Measurements from ENCODE around the gene QRFP.

DNA sequence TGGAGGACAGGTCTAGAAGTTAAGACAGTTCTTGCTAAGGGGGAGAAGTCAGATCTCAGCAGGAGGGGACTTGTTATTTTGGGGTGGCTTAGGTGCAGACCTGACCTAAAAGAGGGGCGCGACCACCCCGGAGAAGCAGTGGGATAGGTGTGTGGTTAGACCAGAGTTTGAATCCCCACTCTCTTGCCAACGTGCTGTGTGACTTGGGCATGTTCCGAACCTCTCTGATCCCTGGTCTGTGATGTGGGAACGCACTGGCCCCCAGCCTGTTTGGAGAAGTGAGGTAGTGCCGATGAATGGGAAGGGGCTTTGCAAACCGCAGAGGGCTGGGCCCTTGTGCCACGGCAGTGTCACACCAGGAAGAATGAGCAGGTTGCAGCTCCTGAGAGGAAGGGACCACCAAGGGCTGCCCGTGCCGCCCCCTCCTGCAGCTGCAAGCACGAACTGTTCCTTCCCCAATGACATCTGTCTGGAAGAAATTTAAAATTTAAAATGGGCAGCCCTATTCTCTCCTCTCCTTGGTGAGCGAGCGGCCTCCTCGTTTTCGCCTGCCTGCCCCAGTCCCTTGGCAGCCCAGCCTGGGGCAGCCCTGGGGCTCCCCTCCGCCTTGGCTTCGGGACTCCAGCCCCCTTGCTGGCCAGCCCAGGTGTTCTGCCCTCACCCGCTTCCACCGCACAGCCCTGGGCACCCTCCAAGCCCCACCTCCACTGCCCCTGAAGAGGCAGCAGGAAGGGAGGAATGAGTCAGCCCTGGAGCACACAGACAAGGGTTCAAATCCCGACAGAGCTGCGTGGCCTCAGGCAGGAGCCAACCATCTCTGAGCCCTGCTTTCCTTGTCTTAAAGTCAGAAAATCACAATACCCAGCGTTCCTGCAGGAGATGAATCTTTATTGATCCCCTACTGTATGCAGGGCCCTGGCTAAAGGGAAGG lies 40.8 kb upstream of the QRFP start:
- TF ChIP-seq POLR2A (IDR thresholded peaks at IDR 0.05), result no peak
- TF ChIP-seq, protein P1, sequence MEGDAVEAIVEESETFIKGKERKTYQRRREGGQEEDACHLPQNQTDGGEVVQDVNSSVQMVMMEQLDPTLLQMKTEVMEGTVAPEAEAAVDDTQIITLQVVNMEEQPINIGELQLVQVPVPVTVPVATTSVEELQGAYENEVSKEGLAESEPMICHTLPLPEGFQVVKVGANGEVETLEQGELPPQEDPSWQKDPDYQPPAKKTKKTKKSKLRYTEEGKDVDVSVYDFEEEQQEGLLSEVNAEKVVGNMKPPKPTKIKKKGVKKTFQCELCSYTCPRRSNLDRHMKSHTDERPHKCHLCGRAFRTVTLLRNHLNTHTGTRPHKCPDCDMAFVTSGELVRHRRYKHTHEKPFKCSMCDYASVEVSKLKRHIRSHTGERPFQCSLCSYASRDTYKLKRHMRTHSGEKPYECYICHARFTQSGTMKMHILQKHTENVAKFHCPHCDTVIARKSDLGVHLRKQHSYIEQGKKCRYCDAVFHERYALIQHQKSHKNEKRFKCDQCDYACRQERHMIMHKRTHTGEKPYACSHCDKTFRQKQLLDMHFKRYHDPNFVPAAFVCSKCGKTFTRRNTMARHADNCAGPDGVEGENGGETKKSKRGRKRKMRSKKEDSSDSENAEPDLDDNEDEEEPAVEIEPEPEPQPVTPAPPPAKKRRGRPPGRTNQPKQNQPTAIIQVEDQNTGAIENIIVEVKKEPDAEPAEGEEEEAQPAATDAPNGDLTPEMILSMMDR (IDR thresholded peaks at IDR 0.05), result no peak
